GM21423 (cell line): ENCODE measurements around the gene EPHA6.

Experiments
- ATAC-seq: cut with Tn5 transposase; IDR thresholded peaks from one replicate; pipeline ENCODE4 v1.9.1; 2021; ENCODE audit warnings: mild to moderate bottlenecking, moderate library complexity; ENCODE audit not compliant: unreplicated experiment

Gene EPHA6

GRCh38 chr3:96813820-96814650, at the start of gene EPHA6:
Gene EPHA6 (plus strand): TSS chr3:96814594.
- peak; percentile 21 for ATAC-seq

GRCh38 chr3:96776818-96777217, 37.6 kb upstream of the EPHA6 start:
- no peak for ATAC-seq

- ATAC-seq = no peak
Measured at GRCh38 chr3:96779810-96780209, 34.6 kb upstream of the EPHA6 start.

- ATAC-seq = no peak
Measured at GRCh38 chr3:96796101-96796500, 18.3 kb upstream of the EPHA6 start.

- no peak for ATAC-seq
Measured at GRCh38 chr3:96803870-96804269, 10.5 kb upstream of the EPHA6 start.

- no peak for ATAC-seq
Measured at GRCh38 chr3:96806341-96806740, 8.1 kb upstream of the EPHA6 start.

- peak; percentile 99 for ATAC-seq
Measured at GRCh38 chr3:96813134-96813819, 1.1 kb upstream of the EPHA6 start.

- ATAC-seq = no peak
Measured at GRCh38 chr3:96814651-96815567, 515 bp downstream of the EPHA6 start.

GRCh38 chr3:96831175-96831574, 16.8 kb downstream of the EPHA6 start:
- ATAC-seq = no peak

GRCh38 chr3:96833301-96833700, 18.9 kb downstream of the EPHA6 start:
- no peak for ATAC-seq

- ATAC-seq = no peak
Measured at GRCh38 chr3:96836153-96836915, 21.9 kb downstream of the EPHA6 start.

GRCh38 chr3:96843505-96844203, 29.3 kb downstream of the EPHA6 start:
- ATAC-seq = no peak

- ATAC-seq = no peak
Measured at GRCh38 chr3:96844204-96844514, 29.8 kb downstream of the EPHA6 start.

- ATAC-seq = no peak
Measured at GRCh38 chr3:96852849-96853248, 38.5 kb downstream of the EPHA6 start.

GRCh38 chr3:96860882-96861281, 46.5 kb downstream of the EPHA6 start:
- ATAC-seq = no peak

GRCh38 chr3:96863129-96863740, 48.8 kb downstream of the EPHA6 start:
- ATAC-seq = peak; percentile 53

GRCh38 chr3:96865605-96866004, 51.2 kb downstream of the EPHA6 start:
- ATAC-seq = no peak

GRCh38 chr3:96869316-96869715, 54.9 kb downstream of the EPHA6 start:
- ATAC-seq = no peak

- no peak for ATAC-seq
Measured at GRCh38 chr3:96877510-96877909, 63.1 kb downstream of the EPHA6 start.

- no peak for ATAC-seq
Measured at GRCh38 chr3:96900031-96900430, 85.6 kb downstream of the EPHA6 start.
